PC-3 (cell line): Measurements from ENCODE around the gene ZNF423.

ENCODE experiments used
- EZH2 ChIP-seq: fragments of 300-600 bp; sonication (generic); IDR thresholded peaks from one replicate; pipeline ENCODE4 v1.6.1; 2017; ENCODE audit warnings: antibody characterized with exemption, mild to moderate bottlenecking, low read length; ENCODE audit not compliant: unreplicated experiment
- EZH2phosphoT487 ChIP-seq: fragments of 300-600 bp; sonication (generic); IDR thresholded peaks from 2 replicates; pipeline ENCODE4 v1.6.1; 2018; ENCODE audit warnings: mild to moderate bottlenecking, antibody characterized with exemption, low read length, borderline replicate concordance
- TF ChIP-seq, protein P1 (sequence below): fragments of 300-600 bp; sonication (generic); conservative IDR thresholded peaks from 2 replicates; pipeline ENCODE4 v1.5.1; 2017; ENCODE audit warnings: antibody characterized with exemption, low read depth, mild to moderate bottlenecking, low read length

DNA sequence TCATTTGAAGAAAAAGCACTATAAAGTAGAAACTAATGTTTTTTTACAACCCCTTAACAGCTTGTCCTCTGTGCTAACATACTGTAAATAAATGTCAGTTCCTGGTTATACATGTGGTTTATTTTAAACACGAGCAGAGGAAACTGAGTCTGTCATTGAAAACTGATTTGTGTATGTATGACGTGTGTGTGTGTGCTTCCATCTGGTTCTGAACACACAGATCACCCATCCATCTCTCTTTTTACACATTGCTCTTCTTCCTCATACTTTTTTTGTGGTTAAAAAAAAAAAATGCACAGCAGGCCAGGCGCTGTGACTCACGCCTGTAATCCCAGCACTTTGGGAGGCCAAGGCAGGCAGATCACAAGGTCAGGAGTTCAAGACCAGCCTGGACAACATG is 49.5 kb downstream of the ZNF423 start:
- TF ChIP-seq EZH2phosphoT487 (no peak), EZH2 (no peak)
- TF ChIP-seq, protein P1, sequence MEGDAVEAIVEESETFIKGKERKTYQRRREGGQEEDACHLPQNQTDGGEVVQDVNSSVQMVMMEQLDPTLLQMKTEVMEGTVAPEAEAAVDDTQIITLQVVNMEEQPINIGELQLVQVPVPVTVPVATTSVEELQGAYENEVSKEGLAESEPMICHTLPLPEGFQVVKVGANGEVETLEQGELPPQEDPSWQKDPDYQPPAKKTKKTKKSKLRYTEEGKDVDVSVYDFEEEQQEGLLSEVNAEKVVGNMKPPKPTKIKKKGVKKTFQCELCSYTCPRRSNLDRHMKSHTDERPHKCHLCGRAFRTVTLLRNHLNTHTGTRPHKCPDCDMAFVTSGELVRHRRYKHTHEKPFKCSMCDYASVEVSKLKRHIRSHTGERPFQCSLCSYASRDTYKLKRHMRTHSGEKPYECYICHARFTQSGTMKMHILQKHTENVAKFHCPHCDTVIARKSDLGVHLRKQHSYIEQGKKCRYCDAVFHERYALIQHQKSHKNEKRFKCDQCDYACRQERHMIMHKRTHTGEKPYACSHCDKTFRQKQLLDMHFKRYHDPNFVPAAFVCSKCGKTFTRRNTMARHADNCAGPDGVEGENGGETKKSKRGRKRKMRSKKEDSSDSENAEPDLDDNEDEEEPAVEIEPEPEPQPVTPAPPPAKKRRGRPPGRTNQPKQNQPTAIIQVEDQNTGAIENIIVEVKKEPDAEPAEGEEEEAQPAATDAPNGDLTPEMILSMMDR = no peak
